ENCODE data around the gene MRPS22. TPM values are rescaled to one million over a fixed set of nuclear protein-coding genes. Genes with fewer than 3 reads are reported as not detected.

MRPS22 gene
- 38.1 TPM for total RNA-seq (ENCODE audit: unreplicated experiment)
- long read RNA-seq, transcript MRPS22-201 (8 exons, 1,120 nt): major isoform, 13 of 22 reads
- long read RNA-seq, partial matches to known transcripts: 1 of 22 reads
- long read RNA-seq, other reads (novel, unspliced or antisense): 4 of 22 reads

- Mint-ChIP-seq H3K9me3 (ENCODE audit: unreplicated experiment) (no peaks in the 10 kb centered on the region), H3K27ac (ENCODE audit: unreplicated experiment) (peak within 1 kb of the TSS; percentile 68), H3K4me1 (ENCODE audit: unreplicated experiment) (no peaks in the 10 kb centered on the region), H3K36me3 (ENCODE audit: low read depth, unreplicated experiment) (peaks cover 6% of the 10 kb centered on the region), H3K4me3 (ENCODE audit: unreplicated experiment) (no peak within 1 kb of the TSS), H3K27me3 (ENCODE audit: unreplicated experiment) (no peaks in the 10 kb centered on the region)
- TF ChIP-seq CTCF (IDR thresholded peaks at IDR 0.05; ENCODE audit: unreplicated experiment): no peak
- DNase-seq (ENCODE audit: low spot score): peak; percentile 68
Observed at GRCh38 chr3:139343895-139344856, at the start of gene MRPS22. TSS of gene MRPS22 (plus strand) at chr3:139344020. CDS start at chr3:139344027, 7 bp downstream.

- H3K36me3 Mint-ChIP-seq (ENCODE audit: low read depth, unreplicated experiment): no peaks in the 10 kb centered on the region
- no peak overlapping the region for H3K4me3 Mint-ChIP-seq (ENCODE audit: unreplicated experiment)
- no peak overlapping the region for H3K27ac Mint-ChIP-seq (ENCODE audit: unreplicated experiment)
- H3K4me1 Mint-ChIP-seq (ENCODE audit: unreplicated experiment): no peaks in the 10 kb centered on the region
- TF ChIP-seq CTCF (IDR thresholded peaks at IDR 0.05; ENCODE audit: unreplicated experiment): no peak
- peaks cover 9% of the 10 kb centered on the region for H3K27me3 Mint-ChIP-seq (ENCODE audit: unreplicated experiment)
- no peaks in the 10 kb centered on the region for H3K9me3 Mint-ChIP-seq (ENCODE audit: unreplicated experiment)
- DNase-seq (ENCODE audit: low spot score): no peak
Observed at GRCh38 chr3:139295040-139295439, 48.8 kb upstream of the MRPS22 start.

GRCh38 chr3:139296141-139296718 lies 47.6 kb upstream of the MRPS22 start:
- no peak overlapping the region for H3K4me3 Mint-ChIP-seq (ENCODE audit: unreplicated experiment)
- DNase-seq (ENCODE audit: low spot score): no peak
- no peaks in the 10 kb centered on the region for H3K4me1 Mint-ChIP-seq (ENCODE audit: unreplicated experiment)
- no peaks in the 10 kb centered on the region for H3K9me3 Mint-ChIP-seq (ENCODE audit: unreplicated experiment)
- TF ChIP-seq CTCF (IDR thresholded peaks at IDR 0.05; ENCODE audit: unreplicated experiment): no peak
- H3K27ac Mint-ChIP-seq (ENCODE audit: unreplicated experiment): no peak overlapping the region
- H3K36me3 Mint-ChIP-seq (ENCODE audit: low read depth, unreplicated experiment): no peaks in the 10 kb centered on the region
- H3K27me3 Mint-ChIP-seq (ENCODE audit: unreplicated experiment): peaks cover 9% of the 10 kb centered on the region

GRCh38 chr3:139297588-139298311 lies 46.1 kb upstream of the MRPS22 start:
- no peaks in the 10 kb centered on the region for H3K9me3 Mint-ChIP-seq (ENCODE audit: unreplicated experiment)
- peaks cover 6% of the 10 kb centered on the region for H3K4me1 Mint-ChIP-seq (ENCODE audit: unreplicated experiment)
- no peak overlapping the region for H3K27ac Mint-ChIP-seq (ENCODE audit: unreplicated experiment)
- no peak for TF ChIP-seq CTCF (IDR thresholded peaks at IDR 0.05; ENCODE audit: unreplicated experiment)
- H3K27me3 Mint-ChIP-seq (ENCODE audit: unreplicated experiment): peaks cover 9% of the 10 kb centered on the region
- no peak overlapping the region for H3K4me3 Mint-ChIP-seq (ENCODE audit: unreplicated experiment)
- no peaks in the 10 kb centered on the region for H3K36me3 Mint-ChIP-seq (ENCODE audit: low read depth, unreplicated experiment)
- DNase-seq (ENCODE audit: low spot score): no peak
